Stimulated activated CD8-positive, alpha-beta memory T cell treated with anti-CD3 and anti-CD28 coated beads, Interleukin-15, amount 100 ng/mL, for 4 hours (primary cell): ENCODE measurements around the gene FYN.

ENCODE experiments used
- DNase-seq, 2 donors: peaks; one replicate each; pipeline ENCODE4 v3.0.0-alpha.2; 2020; ENCODE audit warnings: low read depth in 2 of 2

FYN gene

GRCh38 chr6:111770263-111771093, 102.8 kb downstream of the FYN start:
- no peak for DNase-seq

GRCh38 chr6:111769365-111770152, 103.7 kb downstream of the FYN start:
- no peak for DNase-seq

GRCh38 chr6:111768431-111768770, 104.9 kb downstream of the FYN start:
- no peak for DNase-seq

GRCh38 chr6:111767752-111768430, 105.4 kb downstream of the FYN start:
- DNase-seq: no peak

GRCh38 chr6:111766201-111766857, 106.9 kb downstream of the FYN start:
- no peak for DNase-seq

- no peak for DNase-seq
Measured at GRCh38 chr6:111765763-111766162, 107.5 kb downstream of the FYN start.

- peak; percentile 39 to 45 for DNase-seq
Measured at GRCh38 chr6:111764238-111765175, 108.7 kb downstream of the FYN start.

GRCh38 chr6:111763381-111763780, 109.9 kb downstream of the FYN start:
- DNase-seq: no peak

GRCh38 chr6:111761783-111762312, 111.4 kb downstream of the FYN start:
- peak in 1 of 2 donors; percentile 33 for DNase-seq

GRCh38 chr6:111761212-111761611, 112.0 kb downstream of the FYN start:
- no peak for DNase-seq

GRCh38 chr6:111759836-111760785, 113.1 kb downstream of the FYN start:
- DNase-seq: no peak

- no peak for DNase-seq
Measured at GRCh38 chr6:111759331-111759835, 113.9 kb downstream of the FYN start.

- no peak for DNase-seq
Measured at GRCh38 chr6:111758608-111759329, 114.5 kb downstream of the FYN start.

- DNase-seq: no peak
Measured at GRCh38 chr6:111757342-111757741, 115.9 kb downstream of the FYN start.

- DNase-seq: no peak
Measured at GRCh38 chr6:111754423-111754822, 118.8 kb downstream of the FYN start.

- DNase-seq: no peak
Measured at GRCh38 chr6:111753573-111753972, 119.7 kb downstream of the FYN start.

GRCh38 chr6:111752476-111752875, 120.8 kb downstream of the FYN start:
- DNase-seq: no peak
